Keratinocyte (primary cell): ENCODE data around the gene TTC13. TPM values are rescaled to one million over a fixed set of nuclear protein-coding genes. Genes with fewer than 3 reads are reported as not detected.

Experiments used
- DNase-seq: peaks from one replicate; pipeline ENCODE4 v3.0.0-alpha.2; 2011; ENCODE audit warnings: low read depth, missing footprints, low spot score
- FAIRE-seq: peaks from 2 replicates; lab custom pipeline; 2011; peaks lifted over from hg19 to GRCh38; lab: Jason Lieb, UNC
- H2AFZ ChIP-seq: 2 replicates; pipeline ENCODE4 v1.6.0; 2012; ENCODE audit warnings: low read length, control low read depth, inconsistent platforms; ENCODE audit not compliant: control insufficient read depth
- H3K27ac ChIP-seq: 2 replicates; pipeline ENCODE4 v1.5.1; 2011; ENCODE audit warnings: low read length; ENCODE audit not compliant: control insufficient read depth, insufficient read depth
- H3K27me3 ChIP-seq: 3 replicates; pipeline ENCODE4 v1.6.0; 2011; ENCODE audit warnings: low read length; ENCODE audit not compliant: control insufficient read depth, insufficient read depth; ENCODE audit errors: extremely low read depth
- H3K36me3 ChIP-seq, 2 experiments: 2 replicates in 1 of 2; 3 replicates in 1 of 2; pipeline ENCODE4 v1.5.1; 2011; ENCODE audit warnings: low read length in 2 of 2, mild to moderate bottlenecking in 1 of 2; ENCODE audit not compliant: control insufficient read depth in 2 of 2, insufficient read depth in 2 of 2; ENCODE audit errors: extremely low read depth in 1 of 2
- H3K4me1 ChIP-seq: 3 replicates; pipeline ENCODE4 v1.5.1; 2011; ENCODE audit warnings: low read length; ENCODE audit not compliant: control insufficient read depth, insufficient read depth; ENCODE audit errors: extremely low read depth
- H3K4me2 ChIP-seq: 3 replicates; pipeline ENCODE4 v1.6.0; 2011; ENCODE audit warnings: low read depth, low read length; ENCODE audit not compliant: control insufficient read depth, insufficient read depth; ENCODE audit errors: extremely low read depth
- H3K4me3 ChIP-seq, 3 experiments: fragments of 200-600 bp in 1 of 3; sonication (generic) in 1 of 3; 2 replicates in 2 of 3; 3 replicates in 1 of 3; pipeline ENCODE4 v1.5.1; 2011 to 2016; ENCODE audit warnings: low read length in 3 of 3, mild to moderate bottlenecking in 3 of 3, control low read depth in 2 of 3, inconsistent platforms in 1 of 3, low read depth in 1 of 3, mixed read lengths in 1 of 3, mixed run types in 1 of 3, moderate library complexity in 1 of 3; ENCODE audit not compliant: control insufficient read depth in 2 of 3, insufficient read depth in 2 of 3; ENCODE audit errors: extremely low read depth in 1 of 3
- H3K79me2 ChIP-seq: 2 replicates; pipeline ENCODE4 v1.6.0; 2012; ENCODE audit warnings: low read length; ENCODE audit not compliant: control insufficient read depth, insufficient read depth
- H3K9ac ChIP-seq: 3 replicates; pipeline ENCODE4 v1.6.0; 2011; ENCODE audit warnings: low read length; ENCODE audit not compliant: control insufficient read depth, insufficient read depth; ENCODE audit errors: extremely low read depth
- H3K9me1 ChIP-seq: 3 replicates; pipeline ENCODE4 v1.6.0; 2011; ENCODE audit warnings: low read length; ENCODE audit not compliant: control insufficient read depth, insufficient read depth; ENCODE audit errors: extremely low read depth
- H3K9me3 ChIP-seq: 2 replicates; pipeline ENCODE4 v1.5.1; 2012; ENCODE audit warnings: low read depth, low read length; ENCODE audit not compliant: control insufficient read depth
- H4K20me1 ChIP-seq: 3 replicates; pipeline ENCODE4 v1.6.0; 2011; ENCODE audit warnings: low read length; ENCODE audit not compliant: control insufficient read depth, insufficient read depth; ENCODE audit errors: extremely low read depth
- EZH2 ChIP-seq: IDR thresholded peaks from one replicate; pipeline ENCODE4 v1.6.1; 2012; ENCODE audit warnings: inconsistent platforms, mild to moderate bottlenecking, low read length, moderate library complexity
- dilution Hi-C: fragments of 300-500 bp; cut with MboI; formaldehyde crosslinking; loops from one replicate; pipeline ENCODE4 v1.7.0; 2020; ENCODE audit warnings: low sequenced_read_pairs; ENCODE audit not compliant: extremely low pct_ligation_motif_present
- polyA plus RNA-seq, 5 experiments: library from polyadenylated mRNA; depleted of rRNA in 3 of 5; stranded (reverse) in 3 of 5; stranded (forward) in 1 of 5; unstranded in 1 of 5; fragments of >200 nt; gene quantifications; 1 replicate in 1 of 5; 2 replicates in 3 of 5; 3 replicates in 1 of 5; pipeline versions ENCODE4 v1.2.1 to v1.2.3, GENCODE V29; 2011 to 2012; ENCODE audit warnings: missing spikeins in 2 of 5, low read depth in 1 of 5, low replicate concordance in 1 of 5
- TF ChIP-seq, protein P1 (sequence below), 3 experiments: IDR thresholded peaks in 1 of 3; conservative IDR thresholded peaks in 1 of 3; optimal IDR thresholded peaks in 1 of 3; 2 replicates in 2 of 3; 3 replicates in 1 of 3; pipeline versions ENCODE3 to v1.5.1; 2011; ENCODE audit warnings: low read length in 3 of 3, mild to moderate bottlenecking in 3 of 3, moderate library complexity in 2 of 3, control low read depth in 1 of 3, inconsistent platforms in 1 of 3; ENCODE audit not compliant: insufficient read depth in 2 of 3; ENCODE audit errors: extremely low read depth in 1 of 3

The TTC13 gene
- polyA plus RNA-seq, 1 donor (not counting 4 experiments of a cell fraction or from before 2014, with no cell fraction given), result 8.3 TPM

- dilution Hi-C loops, result no loop called here
- Histone ChIP-seq H3K9ac (peak within 1 kb of the TSS; percentile 78), H3K36me3 (no peaks in the 10 kb centered on the region), H3K27ac (peak within 1 kb of the TSS; percentile 37), H2AFZ (peak within 1 kb of the TSS; percentile 97), H3K9me3 (no peaks in the 10 kb centered on the region), H4K20me1 (no peaks in the 10 kb centered on the region), H3K4me2 (peak within 1 kb of the TSS; percentile 89), H3K4me1 (peaks cover 9% of the 10 kb centered on the region), H3K9me1 (no peaks in the 10 kb centered on the region), H3K79me2 (no peaks in the 10 kb centered on the region), H3K4me3 (peak within 1 kb of the TSS; percentile 74 to 86 (median 85)), H3K27me3 (no peaks in the 10 kb centered on the region)
- DNase-seq, result no peak
- no peak for TF ChIP-seq EZH2
- TF ChIP-seq, protein P1, sequence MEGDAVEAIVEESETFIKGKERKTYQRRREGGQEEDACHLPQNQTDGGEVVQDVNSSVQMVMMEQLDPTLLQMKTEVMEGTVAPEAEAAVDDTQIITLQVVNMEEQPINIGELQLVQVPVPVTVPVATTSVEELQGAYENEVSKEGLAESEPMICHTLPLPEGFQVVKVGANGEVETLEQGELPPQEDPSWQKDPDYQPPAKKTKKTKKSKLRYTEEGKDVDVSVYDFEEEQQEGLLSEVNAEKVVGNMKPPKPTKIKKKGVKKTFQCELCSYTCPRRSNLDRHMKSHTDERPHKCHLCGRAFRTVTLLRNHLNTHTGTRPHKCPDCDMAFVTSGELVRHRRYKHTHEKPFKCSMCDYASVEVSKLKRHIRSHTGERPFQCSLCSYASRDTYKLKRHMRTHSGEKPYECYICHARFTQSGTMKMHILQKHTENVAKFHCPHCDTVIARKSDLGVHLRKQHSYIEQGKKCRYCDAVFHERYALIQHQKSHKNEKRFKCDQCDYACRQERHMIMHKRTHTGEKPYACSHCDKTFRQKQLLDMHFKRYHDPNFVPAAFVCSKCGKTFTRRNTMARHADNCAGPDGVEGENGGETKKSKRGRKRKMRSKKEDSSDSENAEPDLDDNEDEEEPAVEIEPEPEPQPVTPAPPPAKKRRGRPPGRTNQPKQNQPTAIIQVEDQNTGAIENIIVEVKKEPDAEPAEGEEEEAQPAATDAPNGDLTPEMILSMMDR (optimal IDR thresholded peaks at IDR 0.05 in 1 of 3, IDR thresholded peaks at IDR 0.05 in 1 of 3, conservative IDR thresholded peaks at IDR 0.05 in 1 of 3; ENCODE audit: extremely low read depth in 1 of 3, insufficient read depth in 2 of 3, low read length in 3 of 3), result no peak
- no peak for FAIRE-seq
Observed at GRCh38 chr1:230867903-230868735, 110.5 kb downstream of the TTC13 start, which contains the start of gene C1orf198. Gene C1orf198, minus strand, starts transcription at chr1:230868521. Its CDS starts 9 bp downstream, at chr1:230868512.

DNA sequence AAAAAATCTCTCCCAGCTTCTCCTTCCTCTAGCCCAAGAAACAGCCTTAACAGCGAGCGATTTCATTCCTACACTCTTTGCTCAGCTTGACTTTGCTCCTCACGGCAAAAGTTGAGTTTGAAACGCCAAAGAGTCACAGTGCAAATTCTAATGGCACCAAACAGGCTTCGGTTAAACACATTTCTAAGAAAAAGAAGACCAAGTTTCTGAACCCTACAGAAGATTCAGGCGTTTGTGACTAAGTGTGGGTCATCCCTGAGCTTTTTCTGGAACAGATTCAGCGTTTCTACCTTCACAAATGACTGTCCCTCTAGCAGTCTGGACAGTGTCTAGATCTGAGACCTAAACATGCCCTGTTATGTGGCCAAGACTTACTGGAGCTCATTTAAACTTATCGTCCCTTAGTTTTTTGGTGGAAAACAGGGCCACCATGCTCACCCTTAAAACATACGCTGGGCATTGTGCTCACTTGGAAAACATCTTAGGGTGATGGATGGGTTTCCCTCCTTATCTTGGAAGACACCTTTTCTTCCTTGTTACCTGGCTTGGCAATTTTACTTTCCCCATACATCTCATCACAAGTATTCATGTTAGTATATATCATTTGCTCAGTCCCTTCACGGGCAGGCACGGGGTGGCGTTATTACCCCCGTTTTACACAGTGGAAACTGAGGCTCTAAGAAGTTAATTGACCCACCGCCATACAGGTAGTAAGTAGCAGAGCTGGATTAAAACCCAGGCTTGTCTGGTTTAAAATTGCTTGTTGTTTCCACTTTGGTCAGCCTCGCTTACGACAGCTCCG is 111.4 kb downstream of the TTC13 start:
- TF ChIP-seq, protein P1 (optimal IDR thresholded peaks at IDR 0.05 in 1 of 3, IDR thresholded peaks at IDR 0.05 in 1 of 3, conservative IDR thresholded peaks at IDR 0.05 in 1 of 3; ENCODE audit: extremely low read depth in 1 of 3, insufficient read depth in 2 of 3, low read length in 3 of 3), result peak in 1 of 3 experiments; percentile 17
- TF ChIP-seq EZH2, result no peak
- H3K4me2 ChIP-seq, result peak overlapping the region; percentile 89
- peaks cover 9% of the 10 kb centered on the region for H3K4me1 ChIP-seq
- no peaks in the 10 kb centered on the region for H3K36me3 ChIP-seq
- H3K9me1 ChIP-seq, result no peaks in the 10 kb centered on the region
- dilution Hi-C loops, result no loop called here
- no peak overlapping the region for H3K27ac ChIP-seq
- no peaks in the 10 kb centered on the region for H4K20me1 ChIP-seq
- H3K9ac ChIP-seq, result peak overlapping the region; percentile 78
- peak overlapping the region; percentile 74 to 86 (median 85) for H3K4me3 ChIP-seq
- H3K79me2 ChIP-seq, result no peaks in the 10 kb centered on the region
- FAIRE-seq (no peak), DNase-seq (no peak)
- peak overlapping the region; percentile 97 for H2AFZ ChIP-seq
- no peaks in the 10 kb centered on the region for H3K9me3 ChIP-seq
- H3K27me3 ChIP-seq, result no peaks in the 10 kb centered on the region
